Measurements from ENCODE around the gene METTL17. TPM values are rescaled to one million over a fixed set of nuclear protein-coding genes. Genes with fewer than 3 reads are reported as not detected.

METTL17 gene
- total RNA-seq, 4 donors from 2014 or later = 82.8 to 164 (median 114) TPM

GRCh38 chr14:21036751-21037150 is 47.0 kb downstream of the METTL17 start:
- no peaks in the 10 kb centered on the region for H3K27me3 ChIP-seq
- no peaks in the 10 kb centered on the region for H3K9me3 ChIP-seq
- intact Hi-C loops (cut with DNase I) = no loop called here
- no peaks in the 10 kb centered on the region for H3K36me3 ChIP-seq
- no peak overlapping the region for H3K4me3 ChIP-seq (replicated peaks in 1 of 3)
- no peak for DNase-seq
- no peak overlapping the region for H3K27ac ChIP-seq
- 89 to 95% methylated on average over 7 of the region's 7 CpGs for WGBS, 2 donors
- TF ChIP-seq CTCF (IDR thresholded peaks at IDR 0.05) (no peak), POLR2A (IDR thresholded peaks at IDR 0.05) (no peak)
- H3K4me1 ChIP-seq = peaks cover 15 to 20% of the 10 kb centered on the region in 2 donors

DNA sequence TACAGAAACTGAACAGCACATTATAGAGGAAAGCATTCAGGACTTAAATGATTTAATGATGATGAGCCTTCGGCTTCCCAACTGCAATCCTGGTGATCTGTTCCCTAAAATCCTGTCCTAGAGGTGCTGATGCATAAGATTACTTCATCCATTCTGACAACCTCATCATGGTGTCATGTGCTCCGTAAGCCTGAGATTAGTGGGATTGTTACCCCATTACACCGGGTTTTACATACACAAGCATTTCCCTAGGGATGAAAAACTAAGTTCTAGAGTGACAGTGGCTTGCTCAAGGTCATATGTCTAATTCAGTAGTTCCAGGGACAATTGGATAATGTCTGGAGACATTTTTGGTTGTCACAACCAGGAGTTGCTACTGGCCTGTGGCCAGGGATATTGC is 47.4 kb downstream of the METTL17 start:
- no peaks in the 10 kb centered on the region for H3K27me3 ChIP-seq
- H3K27ac ChIP-seq = no peak overlapping the region
- 91 to 93% methylated on average over 3 of the region's 3 CpGs for WGBS, 2 donors
- TF ChIP-seq CTCF (IDR thresholded peaks at IDR 0.05) (no peak), POLR2A (IDR thresholded peaks at IDR 0.05) (no peak)
- H3K4me1 ChIP-seq = peaks cover 15 to 20% of the 10 kb centered on the region in 2 donors
- H3K9me3 ChIP-seq = no peaks in the 10 kb centered on the region
- intact Hi-C loops (cut with DNase I) = no loop called here
- H3K36me3 ChIP-seq = no peaks in the 10 kb centered on the region
- DNase-seq = no peak
- no peak overlapping the region for H3K4me3 ChIP-seq (replicated peaks in 1 of 3)

GRCh38 chr14:21038441-21039422 is 49.0 kb downstream of the METTL17 start:
- H3K9me3 ChIP-seq = no peaks in the 10 kb centered on the region
- H3K27me3 ChIP-seq = no peaks in the 10 kb centered on the region
- TF ChIP-seq CTCF (IDR thresholded peaks at IDR 0.05) (no peak), POLR2A (IDR thresholded peaks at IDR 0.05) (peak in 1 of 2 donors; percentile 25)
- peak overlapping the region; percentile 63 to 81 (median 75) for H3K27ac ChIP-seq
- 23 to 31% methylated on average over 10 of the region's 10 CpGs for WGBS, 2 donors
- peak; percentile 68 to 82 for DNase-seq
- H3K4me1 ChIP-seq = peaks cover 21 to 31% of the 10 kb centered on the region in 2 donors
- intact Hi-C loops (cut with DNase I) = no loop called here
- H3K36me3 ChIP-seq = no peaks in the 10 kb centered on the region
- H3K4me3 ChIP-seq (replicated peaks in 1 of 3) = no peak overlapping the region

DNA sequence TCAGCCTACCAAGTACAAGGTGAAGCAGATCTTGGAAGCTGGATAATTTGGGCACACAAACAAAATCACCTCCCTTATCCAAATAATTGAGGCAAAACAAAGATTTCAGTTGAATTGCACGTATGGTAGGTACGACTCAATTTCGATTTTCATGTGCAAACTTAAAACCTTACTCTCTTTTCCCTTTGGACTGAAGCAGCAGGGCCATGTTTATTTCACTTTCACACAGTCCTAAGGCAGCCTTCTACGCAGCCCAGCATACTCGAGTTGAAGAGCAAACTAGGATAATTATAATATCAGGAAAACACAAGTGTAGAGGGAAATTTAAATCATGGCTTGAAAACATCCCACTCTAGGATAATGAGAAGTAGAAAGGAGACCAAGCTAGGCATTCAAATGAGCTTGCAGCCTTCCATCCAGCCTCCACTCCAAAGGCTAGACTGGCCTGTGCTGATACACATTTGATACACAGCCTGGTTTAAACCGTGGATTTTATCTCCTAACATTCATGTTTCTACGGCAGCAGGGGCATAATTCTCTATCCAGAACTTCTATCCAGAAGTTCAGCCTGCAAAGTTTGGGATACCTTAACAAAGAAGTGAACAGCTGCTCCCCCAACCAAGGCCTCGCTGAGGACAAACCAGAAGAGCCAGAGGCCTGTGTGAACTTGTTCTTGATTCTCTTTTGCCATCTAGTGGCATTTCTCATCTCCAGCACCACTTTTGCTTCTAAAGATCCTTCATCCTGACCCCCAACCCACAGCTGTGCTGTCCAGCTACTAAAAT is 50.0 kb downstream of the METTL17 start:
- TF ChIP-seq CTCF (IDR thresholded peaks at IDR 0.05) = peak; percentile 38 to 73 (median 62)
- no peak for TF ChIP-seq POLR2A (IDR thresholded peaks at IDR 0.05)
- DNase-seq = peak; percentile 43 to 56
- Histone ChIP-seq H3K4me3 (replicated peaks in 1 of 3) (no peak overlapping the region), H3K36me3 (no peaks in the 10 kb centered on the region), H3K27me3 (no peaks in the 10 kb centered on the region), H3K4me1 (peaks cover 28 to 40% of the 10 kb centered on the region in 2 donors), H3K9me3 (no peaks in the 10 kb centered on the region), H3K27ac (peak overlapping the region; percentile 63 to 81 (median 75))
- intact Hi-C loops (cut with DNase I) = loop anchor here (2.0 kb wide), 1 partner anchor 23 kb away; no protein-coding TSS in a partner anchor
- 51 to 63% methylated on average over 8 of the region's 8 CpGs for WGBS, 2 donors

All from thyroid gland (tissue), 4 donors.